Kidney (tissue), 14 donors: ENCODE data around the gene EPS8L1. TPM values are rescaled to one million over a fixed set of nuclear protein-coding genes. Genes with fewer than 3 reads are reported as not detected.

ENCODE experiments used
- DNase-seq, 5 donors: peaks; one replicate each; pipeline ENCODE4 v3.0.0-alpha.2; 2013 to 2020
- FAIRE-seq: peaks from 2 replicates; lab custom pipeline; 2012; peaks lifted over from hg19 to GRCh38; lab: Jason Lieb, UNC
- H3K27ac ChIP-seq, 2 donors: one replicate each; pipeline ENCODE4 v1.7.0; 2013; ENCODE audit warnings: low read depth in 2 of 2, low read length in 2 of 2, inconsistent platforms in 1 of 2
- H3K27me3 ChIP-seq: one replicate; pipeline ENCODE4 v1.7.1; 2013; ENCODE audit warnings: low read length, inconsistent platforms; ENCODE audit not compliant: control insufficient read depth, insufficient read depth
- H3K36me3 ChIP-seq, 3 donors: one replicate each; pipeline versions ENCODE4 v1.7.0 to v1.7.1; 2013; ENCODE audit warnings: low read length in 3 of 3, control low read depth in 1 of 3, inconsistent platforms in 1 of 3; ENCODE audit not compliant: insufficient read depth in 3 of 3, control insufficient read depth in 2 of 3
- H3K4me1 ChIP-seq, 3 donors: one replicate each; pipeline versions ENCODE4 v1.7.0 to v1.7.1; 2013; ENCODE audit warnings: low read length in 3 of 3, inconsistent platforms in 1 of 3, low read depth in 1 of 3; ENCODE audit not compliant: control insufficient read depth in 2 of 3, insufficient read depth in 2 of 3
- H3K4me3 ChIP-seq, 3 donors: one replicate each; pipeline versions ENCODE4 v1.7.0 to v1.8.1; 2013; ENCODE audit warnings: low read length in 3 of 3, control low read depth in 1 of 3, inconsistent platforms in 1 of 3
- H3K9ac ChIP-seq, 3 donors: one replicate each; pipeline versions ENCODE4 v1.7.0 to v1.7.1; 2013; ENCODE audit warnings: low read length in 3 of 3, control low read depth in 1 of 3, inconsistent platforms in 1 of 3
- H3K9me3 ChIP-seq, 3 donors: one replicate each; pipeline versions ENCODE4 v1.7.0 to v1.7.1; 2013; ENCODE audit warnings: low read length in 3 of 3, control low read depth in 1 of 3, inconsistent platforms in 1 of 3; ENCODE audit not compliant: control insufficient read depth in 2 of 3, insufficient read depth in 1 of 3
- CTCF ChIP-seq: IDR thresholded peaks from 3 replicates; pipeline ENCODE4 v1.5.1; 2012; ENCODE audit warnings: mild to moderate bottlenecking, moderate library complexity, borderline replicate concordance; ENCODE audit not compliant: insufficient read depth; ENCODE audit errors: extremely low read depth
- intact Hi-C: fragments of 100-400 bp; cut with DNase I; formaldehyde crosslinking; loops from one replicate; pipeline ENCODE4 v1.11.1; 2022
- polyA plus RNA-seq: library from polyadenylated mRNA; stranded (reverse); fragments of 350-450 nt; fragmentation: Illumina TruSeq; extraction: RNeasy Lipid Tissue Mini Kit (QIAGEN cat#74804); gene quantifications from one replicate; pipeline ENCODE4 v1.2.3, GENCODE V29; 2014; ENCODE audit warnings: low read depth, low replicate concordance; ENCODE audit not compliant: insufficient read depth
- total RNA-seq: library from RNA; stranded (reverse); fragmentation: NEBNext Ultra II Directional; extraction: Animal tissue kit (Norgen Biotek cat#: 25700); gene quantifications from one replicate; pipeline ENCODE4 v1.2.1, GENCODE V29; 2021
- donor health status: control.
- donor health status: control.
- donor health status: control.
- donor health status: control.
- donor health status: control.
- donor health status: DM: yes; HTN: yes; CAD: no.
- donor health status: Normal renal cell carcinoma (clear cell type).

Gene EPS8L1
- total and polyA plus RNA-seq, 2 donors from 2014 or later, result 45.4 to 95.0 TPM

- intact Hi-C loops, result no loop called here
- Histone ChIP-seq H3K4me1 (peaks cover 0 to 8% (median 2%) of the 10 kb centered on the region in 3 donors), H3K27me3 (peaks cover 8% of the 10 kb centered on the region), H3K9me3 (no peaks in the 10 kb centered on the region), H3K36me3 (no peaks in the 10 kb centered on the region), H3K4me3 (peak overlapping the region in 1 of 3 donors; percentile 25), H3K27ac (peak overlapping the region in 1 of 2 donors; percentile 63), H3K9ac (peak overlapping the region in 1 of 3 donors; percentile 34)
- no peak for TF ChIP-seq CTCF
- DNase-seq (peak in 1 of 5 donors; percentile 64), FAIRE-seq (no peak)
These were observed 652 bp downstream of the EPS8L1 start for GRCh38 chr19:55076321-55076720.

GRCh38 chr19:55077106-55077505, 1.4 kb downstream of the EPS8L1 start:
- intact Hi-C loops, result no loop called here
- Histone ChIP-seq H3K9me3 (no peaks in the 10 kb centered on the region), H3K27ac (no peak overlapping the region), H3K9ac (peak overlapping the region in 1 of 3 donors; percentile 34), H3K36me3 (no peaks in the 10 kb centered on the region), H3K4me3 (peak overlapping the region in 1 of 3 donors; percentile 25), H3K4me1 (peaks cover 0 to 8% (median 2%) of the 10 kb centered on the region in 3 donors), H3K27me3 (peaks cover 8% of the 10 kb centered on the region)
- FAIRE-seq, result no peak
- TF ChIP-seq CTCF, result no peak
- DNase-seq, result no peak

GRCh38 chr19:55078996-55079395, 3.3 kb downstream of the EPS8L1 start:
- H3K27ac ChIP-seq, result no peak overlapping the region
- no peak overlapping the region for H3K4me3 ChIP-seq
- no peak for TF ChIP-seq CTCF
- no peak overlapping the region for H3K9ac ChIP-seq
- no peak for FAIRE-seq
- intact Hi-C loops, result no loop called here
- H3K27me3 ChIP-seq, result peaks cover 10% of the 10 kb centered on the region
- no peak for DNase-seq
- H3K4me1 ChIP-seq, result peaks cover 0 to 8% (median 2%) of the 10 kb centered on the region in 3 donors
- no peaks in the 10 kb centered on the region for H3K36me3 ChIP-seq
- H3K9me3 ChIP-seq, result no peaks in the 10 kb centered on the region
